ENCODE results near the gene KLHL10. TPM values are rescaled to one million over a fixed set of nuclear protein-coding genes. Genes with fewer than 3 reads are reported as not detected.
"Not testable (repeated sequence)": the region's sequence is repeated elsewhere in the genome, so short reads cannot be mapped to it uniquely, and the experiment has no call there.

KLHL10 gene
- total RNA-seq, 2 donors from 2014 or later, result not detected

DNA sequence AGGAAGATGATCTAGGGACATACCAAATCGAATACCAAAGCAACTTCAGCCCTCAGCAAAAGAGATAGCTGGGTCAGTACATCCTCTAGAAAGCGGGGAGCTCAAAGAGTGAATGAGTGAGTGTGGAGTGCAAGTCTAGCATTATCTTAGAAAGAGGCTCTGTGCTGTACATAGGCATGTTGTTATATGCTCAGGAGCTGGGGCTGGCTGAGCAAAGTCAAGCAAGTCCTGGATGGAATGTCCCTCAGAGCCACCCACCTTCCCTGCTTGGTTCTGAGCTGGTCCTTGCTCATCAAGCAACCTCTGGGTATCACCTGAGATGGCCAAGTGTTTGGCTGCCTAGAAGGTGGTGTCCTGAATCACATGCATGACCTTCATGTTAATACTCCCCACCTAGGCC is 32.5 kb downstream of the KLHL10 start:
- H3K27me3 ChIP-seq (replicated peaks; ENCODE audit: insufficient read depth), result no peaks in the 10 kb centered on the region
- no peak overlapping the region for H3K27ac ChIP-seq
- TF ChIP-seq CTCF (IDR thresholded peaks at IDR 0.05), result no peak
- H3K36me3 ChIP-seq, result peaks cover 41% of the 10 kb centered on the region
- DNase-seq (ENCODE audit: low spot score), result no peak
- no peak for ATAC-seq (ENCODE audit: insufficient number of reproducible peaks, low FRiP score, low read depth)
- H3K4me1 ChIP-seq (ENCODE audit: control insufficient read depth in 1 of 2, low read depth in 2 of 2), result peaks cover 0 to 7% of the 10 kb centered on the region in 2 donors
- no peaks in the 10 kb centered on the region for H3K9me3 ChIP-seq
- no peak overlapping the region for H3K4me3 ChIP-seq

DNA sequence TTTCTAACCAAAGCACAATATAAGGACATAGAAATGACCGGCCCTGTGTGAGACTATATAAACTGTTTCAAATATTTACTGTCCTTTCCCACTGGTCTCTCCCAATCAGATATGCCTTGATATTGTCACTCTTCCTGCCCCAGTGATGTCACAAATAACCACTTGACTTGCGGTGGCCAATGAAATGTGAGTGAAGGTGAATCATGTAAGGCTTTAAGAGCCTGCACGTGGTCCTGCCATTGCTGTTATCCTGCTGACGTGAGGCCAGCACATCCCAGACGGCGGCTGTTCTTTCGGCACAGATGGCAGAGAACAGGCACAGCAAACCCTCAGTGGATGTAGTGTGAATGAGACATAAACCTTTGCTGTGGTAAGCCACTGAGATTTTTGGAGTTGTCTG is 33.0 kb downstream of the KLHL10 start:
- Histone ChIP-seq H3K4me3 (no peak overlapping the region), H3K36me3 (peaks cover 41% of the 10 kb centered on the region), H3K9me3 (no peaks in the 10 kb centered on the region), H3K27ac (no peak overlapping the region), H3K4me1 (ENCODE audit: control insufficient read depth in 1 of 2, low read depth in 2 of 2) (peaks cover 0 to 5% of the 10 kb centered on the region in 2 donors), H3K27me3 (replicated peaks; ENCODE audit: insufficient read depth) (no peaks in the 10 kb centered on the region)
- TF ChIP-seq CTCF (IDR thresholded peaks at IDR 0.05), result no peak
- no peak for DNase-seq (ENCODE audit: low spot score)
- ATAC-seq (ENCODE audit: insufficient number of reproducible peaks, low FRiP score, low read depth), result no peak

DNA sequence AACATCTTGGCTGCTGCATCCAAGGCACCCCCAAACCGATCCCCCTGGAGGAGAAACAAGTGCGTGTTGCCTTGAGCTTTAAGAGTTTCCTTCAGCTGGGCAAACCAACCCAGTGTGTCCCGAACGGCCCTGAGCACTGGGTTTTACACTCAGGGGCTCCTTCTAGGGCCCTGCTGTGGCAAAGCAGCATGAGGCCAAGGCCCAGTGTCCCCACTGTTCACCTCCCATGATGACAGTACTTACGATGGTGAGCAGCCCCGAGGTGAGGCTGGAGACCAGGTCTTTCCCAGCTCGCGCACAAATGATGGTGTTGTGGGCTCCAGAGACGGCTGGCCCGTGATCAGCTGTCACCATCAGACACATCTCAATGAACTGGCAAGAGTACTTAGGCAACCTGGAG is 34.2 kb downstream of the KLHL10 start:
- H3K27me3 ChIP-seq (replicated peaks; ENCODE audit: insufficient read depth), result no peaks in the 10 kb centered on the region
- H3K9me3 ChIP-seq, result no peaks in the 10 kb centered on the region
- DNase-seq (ENCODE audit: low spot score) (no peak), ATAC-seq (ENCODE audit: insufficient number of reproducible peaks, low FRiP score, low read depth) (no peak)
- H3K4me3 ChIP-seq, result no peak overlapping the region
- no peak for TF ChIP-seq CTCF (IDR thresholded peaks at IDR 0.05)
- peaks cover 41% of the 10 kb centered on the region for H3K36me3 ChIP-seq
- no peaks in the 10 kb centered on the region for H3K4me1 ChIP-seq (ENCODE audit: control insufficient read depth in 1 of 2, low read depth in 2 of 2)
- H3K27ac ChIP-seq, result no peak overlapping the region

DNA sequence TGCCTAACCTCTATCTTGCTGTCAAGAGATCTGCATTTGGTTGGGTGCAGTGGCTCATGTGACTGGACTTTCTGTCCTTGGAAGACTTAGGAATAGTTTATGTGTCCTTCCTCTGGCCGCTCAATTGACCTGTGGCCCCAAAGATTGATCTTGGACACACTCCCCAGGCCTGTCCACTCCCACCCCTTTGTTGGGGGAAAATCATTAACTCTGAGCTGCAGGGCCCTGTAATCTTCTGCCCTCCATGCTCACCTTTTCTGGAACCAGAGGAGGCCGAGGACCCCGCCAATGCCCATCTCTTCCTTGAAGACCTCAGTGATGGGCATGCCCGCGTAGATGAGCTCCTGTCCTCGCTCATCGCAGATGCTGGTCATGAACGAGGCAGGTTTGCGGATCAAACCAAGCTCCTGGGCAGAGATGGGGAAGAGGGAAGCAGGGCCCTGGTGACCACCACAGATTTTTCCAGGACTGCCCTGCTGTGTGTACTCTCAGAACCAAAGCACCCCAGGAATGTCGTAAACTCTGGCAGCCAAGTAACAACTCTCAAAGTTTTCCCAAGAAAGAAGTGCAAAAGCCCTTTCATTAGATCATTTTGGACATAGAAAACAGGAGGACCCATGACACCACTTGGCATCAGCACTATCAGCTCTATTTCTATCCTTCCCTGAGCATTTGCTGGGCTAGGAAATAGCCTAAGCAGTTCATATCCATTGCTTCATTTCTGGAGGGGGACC is 36.1 kb downstream of the KLHL10 start:
- ATAC-seq (ENCODE audit: insufficient number of reproducible peaks, low FRiP score, low read depth) (no peak), DNase-seq (ENCODE audit: low spot score) (no peak)
- Histone ChIP-seq H3K9me3 (no peaks in the 10 kb centered on the region), H3K4me3 (no peak overlapping the region), H3K4me1 (ENCODE audit: control insufficient read depth in 1 of 2, low read depth in 2 of 2) (no peaks in the 10 kb centered on the region), H3K27me3 (replicated peaks; ENCODE audit: insufficient read depth) (no peaks in the 10 kb centered on the region), H3K36me3 (peaks cover 55% of the 10 kb centered on the region), H3K27ac (no peak overlapping the region)
- no peak for TF ChIP-seq CTCF (IDR thresholded peaks at IDR 0.05)

GRCh38 chr17:41874293-41874670 is 36.7 kb downstream of the KLHL10 start:
- not testable (repeated sequence) for H3K9me3 ChIP-seq; DNase-seq (ENCODE audit: low spot score); H3K27ac ChIP-seq; H3K4me3 ChIP-seq; ATAC-seq (ENCODE audit: insufficient number of reproducible peaks, low FRiP score, low read depth); H3K27me3 ChIP-seq (replicated peaks; ENCODE audit: insufficient read depth); H3K4me1 ChIP-seq (ENCODE audit: control insufficient read depth in 1 of 2, low read depth in 2 of 2)
- peaks cover 56% of the 10 kb centered on the region for H3K36me3 ChIP-seq

DNA sequence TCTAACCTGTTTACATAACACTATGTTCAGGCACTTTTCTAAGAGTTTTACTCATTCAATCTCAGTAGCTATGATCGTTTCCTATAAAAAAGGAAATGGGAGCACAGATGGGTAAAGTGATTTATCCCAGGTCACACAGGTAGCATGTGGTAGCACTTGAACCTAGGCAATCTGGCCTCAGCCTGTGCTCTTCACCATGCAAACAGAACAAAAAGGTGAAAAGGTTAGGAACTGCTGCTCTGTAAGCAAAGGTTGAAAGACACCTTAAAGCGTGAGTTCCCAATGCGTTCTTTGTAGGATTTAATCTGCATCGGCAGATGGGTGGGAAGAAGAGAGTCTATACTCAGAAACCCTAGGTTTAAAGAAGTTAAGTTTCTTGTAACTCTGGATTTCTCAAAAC is 42.5 kb downstream of the KLHL10 start:
- Histone ChIP-seq H3K27ac (no peak overlapping the region), H3K36me3 (peaks cover 42% of the 10 kb centered on the region), H3K4me3 (no peak overlapping the region), H3K27me3 (replicated peaks; ENCODE audit: insufficient read depth) (no peaks in the 10 kb centered on the region), H3K9me3 (no peaks in the 10 kb centered on the region), H3K4me1 (ENCODE audit: control insufficient read depth in 1 of 2, low read depth in 2 of 2) (no peaks in the 10 kb centered on the region)
- ATAC-seq (ENCODE audit: insufficient number of reproducible peaks, low FRiP score, low read depth), result no peak
- no peak for DNase-seq (ENCODE audit: low spot score)
- TF ChIP-seq CTCF (IDR thresholded peaks at IDR 0.05), result no peak
